HG03025 (cell line): ENCODE results near the gene PCDHGA10.
"Not testable (repeated sequence)": the region's sequence is repeated elsewhere in the genome, so short reads cannot be mapped to it uniquely, and the experiment has no call there.

Experiments used
- ATAC-seq: cut with Tn5 transposase; IDR thresholded peaks from one replicate; pipeline ENCODE4 v1.9.1; 2021; ENCODE audit warnings: mild to moderate bottlenecking, moderate library complexity; ENCODE audit not compliant: unreplicated experiment, low FRiP score

PCDHGA10 gene

DNA sequence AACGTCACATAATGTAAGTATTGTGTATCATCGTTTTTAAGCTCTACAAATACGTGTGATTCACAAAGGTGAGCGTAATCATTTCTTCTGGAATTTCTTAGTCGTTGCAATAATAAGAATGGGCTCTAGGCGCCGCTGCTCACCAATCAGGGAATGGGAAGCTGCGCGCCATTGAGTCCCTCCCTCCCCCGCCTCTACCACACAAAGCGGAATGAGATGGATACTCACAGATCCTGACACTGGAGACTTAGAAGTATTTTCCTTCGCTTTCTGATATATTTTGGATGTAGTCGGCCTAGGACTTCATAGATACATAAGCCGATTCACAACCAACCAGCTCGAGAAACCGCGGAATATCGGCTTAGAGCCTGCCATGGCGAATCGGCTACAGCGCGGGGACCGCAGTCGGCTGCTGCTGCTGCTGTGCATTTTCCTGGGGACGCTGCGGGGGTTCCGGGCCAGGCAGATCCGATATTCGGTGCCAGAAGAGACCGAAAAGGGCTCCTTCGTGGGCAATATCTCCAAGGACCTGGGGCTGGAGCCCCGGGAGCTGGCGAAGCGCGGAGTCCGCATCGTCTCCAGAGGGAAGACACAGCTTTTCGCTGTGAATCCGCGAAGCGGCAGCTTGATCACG is 8.2 kb downstream of the PCDHGA10 start, which contains the start of gene PCDHGA11:
Gene PCDHGA11, plus strand, starts transcription at position 197 of the 634 bp plus-strand sequence. Its CDS starts 177 bp downstream, at position 374.
- ATAC-seq: no peak

DNA sequence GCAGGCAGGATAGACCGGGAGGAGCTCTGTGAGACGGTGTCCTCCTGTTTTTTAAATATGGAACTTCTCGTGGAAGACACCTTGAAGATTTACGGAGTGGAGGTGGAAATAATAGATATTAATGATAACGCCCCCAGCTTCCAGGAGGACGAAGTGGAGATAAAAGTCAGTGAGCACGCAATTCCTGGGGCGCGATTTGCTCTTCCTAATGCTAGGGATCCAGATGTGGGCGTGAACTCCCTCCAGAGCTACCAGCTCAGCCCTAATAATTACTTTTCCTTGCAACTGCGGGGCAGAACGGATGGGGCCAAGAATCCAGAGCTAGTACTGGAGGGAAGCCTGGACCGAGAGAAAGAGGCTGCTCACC is 8.7 kb downstream of the PCDHGA10 start:
- no peak for ATAC-seq

DNA sequence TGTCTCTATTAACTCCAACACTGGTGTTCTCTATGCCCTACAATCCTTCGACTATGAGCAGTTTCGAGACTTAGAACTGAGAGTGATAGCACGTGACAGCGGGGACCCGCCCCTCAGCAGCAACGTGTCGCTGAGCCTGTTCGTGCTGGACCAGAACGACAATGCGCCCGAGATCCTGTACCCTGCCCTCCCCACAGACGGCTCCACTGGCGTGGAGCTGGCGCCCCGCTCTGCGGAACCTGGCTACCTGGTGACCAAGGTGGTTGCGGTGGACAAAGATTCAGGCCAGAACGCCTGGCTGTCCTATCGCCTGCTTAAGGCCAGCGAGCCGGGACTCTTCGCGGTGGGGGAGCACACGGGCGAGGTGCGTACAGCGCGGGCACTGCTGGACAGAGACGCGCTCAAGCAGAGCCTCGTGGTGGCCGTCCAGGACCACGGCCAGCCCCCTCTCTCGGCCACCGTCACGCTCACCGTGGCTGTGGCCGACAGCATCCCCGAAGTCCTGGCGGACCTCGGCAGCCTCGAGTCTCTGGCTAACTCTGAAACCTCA is 10.0 kb downstream of the PCDHGA10 start:
- ATAC-seq: no peak

DNA sequence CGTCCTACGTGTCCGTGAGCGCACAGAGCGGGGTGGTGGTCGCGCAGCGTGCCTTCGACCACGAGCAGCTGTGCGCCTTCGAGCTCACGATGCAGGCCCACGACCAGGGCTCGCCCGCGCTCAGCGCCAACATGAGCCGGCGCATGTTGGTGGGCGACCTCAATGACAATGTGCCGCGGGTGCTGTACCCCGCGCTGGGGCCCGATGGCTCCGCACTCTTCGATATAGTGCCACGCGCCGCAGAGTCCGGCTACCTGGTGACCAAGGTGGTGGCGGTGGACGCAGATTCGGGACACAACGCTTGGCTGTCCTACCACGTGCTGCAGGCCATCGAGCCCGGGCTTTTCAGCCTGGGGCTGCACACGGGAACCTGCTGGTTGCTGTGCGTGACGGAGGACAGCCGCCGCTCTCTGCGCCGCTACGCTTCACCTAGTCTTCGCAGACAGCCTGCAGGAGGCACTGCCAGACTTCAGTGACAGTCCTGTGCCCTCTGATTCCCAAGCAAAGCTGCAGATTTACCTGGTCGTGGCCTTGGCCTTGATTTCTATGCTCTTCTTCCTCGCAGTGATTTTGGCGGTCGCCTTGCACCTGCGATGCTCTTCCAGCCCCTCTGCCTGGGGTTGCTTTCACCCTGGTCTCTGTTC is 15.1 kb downstream of the PCDHGA10 start:
- ATAC-seq: no peak

DNA sequence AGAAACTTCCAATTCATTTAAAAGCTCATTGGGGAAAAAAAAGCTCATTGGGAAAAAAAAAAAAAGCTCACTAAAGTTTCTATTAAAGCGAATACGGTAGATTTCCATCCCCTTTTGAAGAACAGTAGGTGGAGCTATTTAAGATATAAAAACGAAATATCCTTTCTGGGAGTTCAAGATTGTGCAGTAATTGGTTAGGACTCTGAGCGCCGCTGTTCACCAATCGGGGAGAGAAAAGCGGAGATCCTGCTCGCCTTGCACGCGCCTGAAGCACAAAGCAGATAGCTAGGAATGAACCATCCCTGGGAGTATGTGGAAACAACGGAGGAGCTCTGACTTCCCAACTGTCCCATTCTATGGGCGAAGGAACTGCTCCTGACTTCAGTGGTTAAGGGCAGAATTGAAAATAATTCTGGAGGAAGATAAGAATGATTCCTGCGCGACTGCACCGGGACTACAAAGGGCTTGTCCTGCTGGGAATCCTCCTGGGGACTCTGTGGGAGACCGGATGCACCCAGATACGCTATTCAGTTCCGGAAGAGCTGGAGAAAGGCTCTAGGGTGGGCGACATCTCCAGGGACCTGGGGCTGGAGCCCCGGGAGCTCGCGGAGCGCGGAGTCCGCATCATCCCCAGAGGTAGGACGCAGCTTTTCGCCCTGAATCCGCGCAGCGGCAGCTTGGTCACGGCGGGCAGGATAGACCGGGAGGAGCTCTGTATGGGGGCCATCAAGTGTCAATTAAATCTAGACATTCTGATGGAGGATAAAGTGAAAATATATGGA is 17.7 kb downstream of the PCDHGA10 start, which contains the start of gene PCDHGA12:
Gene PCDHGA12, plus strand, starts transcription at position 176 of the 782 bp plus-strand sequence. Its CDS starts 253 bp downstream, at position 429.
- peak; percentile 91 for ATAC-seq

- ATAC-seq: no peak
Measured at GRCh38 chr5:141431286-141431685, 18.5 kb downstream of the PCDHGA10 start.

DNA sequence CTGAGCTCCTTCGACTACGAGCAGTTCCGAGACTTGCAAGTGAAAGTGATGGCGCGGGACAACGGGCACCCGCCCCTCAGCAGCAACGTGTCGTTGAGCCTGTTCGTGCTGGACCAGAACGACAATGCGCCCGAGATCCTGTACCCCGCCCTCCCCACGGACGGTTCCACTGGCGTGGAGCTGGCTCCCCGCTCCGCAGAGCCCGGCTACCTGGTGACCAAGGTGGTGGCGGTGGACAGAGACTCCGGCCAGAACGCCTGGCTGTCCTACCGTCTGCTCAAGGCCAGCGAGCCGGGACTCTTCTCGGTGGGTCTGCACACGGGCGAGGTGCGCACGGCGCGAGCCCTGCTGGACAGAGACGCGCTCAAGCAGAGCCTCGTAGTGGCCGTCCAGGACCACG is 19.5 kb downstream of the PCDHGA10 start:
- ATAC-seq: not testable (repeated sequence)

- not testable (repeated sequence) for ATAC-seq
Measured at GRCh38 chr5:141432726-141433125, 19.9 kb downstream of the PCDHGA10 start.

DNA sequence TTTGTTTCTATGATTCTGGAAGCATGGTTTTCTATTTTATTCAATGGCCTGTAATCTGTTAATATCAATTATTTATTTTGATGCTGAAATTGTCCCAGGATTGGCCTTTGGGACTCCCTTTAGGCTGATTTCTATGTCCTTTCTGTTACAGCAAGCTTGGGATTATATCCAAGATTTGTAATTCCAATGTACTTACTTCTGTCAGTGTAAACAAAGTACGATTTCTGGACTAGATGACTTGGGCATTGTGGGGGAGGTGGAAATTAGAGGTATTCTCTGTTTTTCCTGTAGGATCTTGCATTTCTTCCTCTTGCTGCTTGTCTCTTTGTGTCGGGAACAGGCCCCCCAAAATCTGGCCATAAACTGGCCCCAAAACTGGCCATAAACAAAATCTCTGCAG is 21.2 kb downstream of the PCDHGA10 start:
- no peak for ATAC-seq

- ATAC-seq: no peak
Measured at GRCh38 chr5:141437221-141437620, 24.4 kb downstream of the PCDHGA10 start.

DNA sequence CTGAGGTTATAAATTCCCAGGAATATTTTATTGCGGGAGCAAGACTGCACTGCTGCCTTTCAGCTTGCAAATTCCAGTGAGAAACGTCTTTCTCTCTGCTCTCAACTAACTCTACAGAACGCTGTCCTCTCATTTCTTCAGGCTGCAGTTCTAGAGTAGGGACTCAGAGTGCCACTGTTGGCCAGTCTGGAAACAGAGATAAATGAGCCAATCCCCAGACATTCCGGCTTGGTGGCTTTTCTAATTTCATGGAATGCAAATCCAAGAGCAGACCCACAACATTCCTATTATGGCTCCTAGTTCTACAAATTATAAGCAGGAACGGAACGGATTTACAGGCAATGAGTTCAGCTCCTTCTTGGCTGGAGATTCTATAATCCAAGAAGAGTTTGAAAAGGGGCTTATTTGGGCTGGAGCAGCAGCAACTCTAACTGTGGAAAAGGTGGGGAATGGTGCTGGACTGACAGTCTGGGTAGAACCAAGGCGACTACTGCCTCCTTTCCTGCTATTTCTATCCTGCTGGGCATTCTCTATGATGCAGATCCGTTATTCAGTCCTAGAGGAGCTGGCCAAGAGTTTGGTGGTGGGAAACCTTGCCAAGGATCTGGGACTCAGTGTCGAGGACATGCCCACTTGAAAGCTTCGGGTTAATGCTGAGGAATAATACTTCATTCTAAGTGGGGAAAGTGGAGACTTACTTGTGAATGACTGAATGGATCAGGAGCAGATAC is 26.8 kb downstream of the PCDHGA10 start:
- ATAC-seq: no peak

DNA sequence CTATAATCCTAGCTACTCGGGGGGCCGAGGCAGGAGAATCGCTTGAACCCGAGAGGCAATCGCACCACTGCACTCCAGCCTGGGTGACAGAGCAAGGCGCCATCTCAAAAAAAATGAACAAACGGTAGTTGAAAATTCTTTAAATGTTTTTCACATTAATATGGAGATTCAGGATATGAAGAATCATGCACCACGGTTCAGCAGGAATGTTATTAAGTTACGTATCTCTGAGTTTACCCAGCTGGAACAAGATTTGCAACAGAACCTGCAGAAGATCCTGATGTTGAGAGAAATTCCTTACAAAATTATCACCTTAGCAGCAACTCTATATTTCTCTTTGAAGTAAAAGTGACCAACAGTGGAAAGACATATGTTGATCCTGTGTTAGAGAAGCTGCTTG is 27.6 kb downstream of the PCDHGA10 start:
- ATAC-seq: no peak

DNA sequence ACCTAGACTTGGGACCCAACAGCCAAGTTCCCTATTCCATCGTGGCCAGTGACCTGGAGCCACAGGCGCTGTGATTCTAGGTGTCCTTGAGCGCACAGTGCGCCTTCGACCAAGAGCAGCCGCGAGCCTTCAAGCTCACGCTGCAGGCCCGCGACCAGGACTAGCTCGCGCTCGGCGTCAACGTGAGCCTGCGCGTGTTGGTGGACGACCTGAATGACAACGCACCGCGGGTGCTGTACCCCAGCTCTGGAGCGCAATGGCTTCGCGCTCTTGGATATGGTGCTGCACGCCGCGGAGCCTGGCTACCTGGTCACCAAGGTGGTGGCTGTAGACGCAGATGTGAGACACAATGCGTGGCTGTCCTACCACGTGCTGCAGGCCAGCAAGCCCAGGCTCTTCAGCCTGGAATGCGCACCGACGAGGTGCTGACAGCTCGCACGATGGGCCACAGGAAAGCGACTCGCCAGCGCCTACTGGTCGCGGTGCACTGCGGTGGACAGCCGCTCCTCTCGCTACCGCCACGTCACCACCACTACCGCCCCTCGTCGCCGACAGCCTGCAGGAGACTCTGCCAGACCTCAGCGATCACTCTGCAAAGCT is 28.9 kb downstream of the PCDHGA10 start:
- ATAC-seq: no peak

DNA sequence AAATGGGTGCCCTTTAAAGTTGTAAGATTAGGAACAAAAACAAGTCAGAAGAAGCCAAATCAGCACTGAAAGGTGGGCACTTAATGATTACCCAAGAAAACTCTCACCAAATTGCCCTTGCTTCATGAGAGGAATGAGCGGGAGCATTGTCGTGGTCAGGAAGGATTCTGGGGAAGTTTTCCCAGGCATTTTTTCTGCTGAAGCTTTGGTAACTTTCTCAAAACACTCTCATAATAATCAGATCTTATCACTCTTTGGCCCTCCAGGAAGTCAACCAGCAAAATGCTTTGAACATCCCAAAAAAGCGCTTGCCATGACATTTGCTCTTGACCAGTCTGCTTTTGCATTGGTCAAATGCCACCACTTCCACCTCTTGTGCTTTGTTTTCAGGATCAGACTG is 52.6 kb downstream of the PCDHGA10 start:
- ATAC-seq: no peak
